HCT116 (cell line): Measurements from ENCODE around the gene TUBB4A. TPM values are rescaled to one million over a fixed set of nuclear protein-coding genes. Genes with fewer than 3 reads are reported as not detected.

Experiments
- ATAC-seq: fragments of 200-7000 bp; cut with Tn5 transposase; 2 replicates; pipeline ENCODE4 v1.9.1; 2020; ENCODE audit warnings: mild to moderate bottlenecking, moderate library complexity
- BruUV-seq: library from RNA; stranded (reverse); fragments of 400-500 nt; replicated peaks from 2 replicates; lab custom pipeline; 2021; lab: Mats Ljungman, UMichigan
- CTCF ChIA-PET: fragments of 300-600 bp; sonication (Branson Sonifier 250); formaldehyde crosslinking; loops from one replicate; lab custom pipeline; 2021; ENCODE audit warnings: antibody characterized with exemption; lab: Charles Lee
- POLR2A ChIA-PET: fragments of 300-600, 350-600 bp; sonication (Branson Sonifier 250); formaldehyde crosslinking; loops from one replicate; lab custom pipeline; 2021; ENCODE audit warnings: antibody characterized with exemption; lab: Charles Lee
- RAD21 ChIA-PET, 2 experiments: fragments of 300-600 bp; sonication (Branson Sonifier 250); formaldehyde crosslinking; loops; one replicate each; lab custom pipeline; 2023; ENCODE audit warnings: low total read pairs in 2 of 2; ENCODE audit not compliant: uncharacterized antibody in 2 of 2, unreplicated experiment in 2 of 2, low non-redundant PET in 1 of 2; lab: Charles Lee
- DNase-seq: peaks from one replicate; pipeline ENCODE4 v3.0.0-alpha.2; 2010; ENCODE audit warnings: low read depth, low spot score
- H2AFZ ChIP-seq: fragments of 200-600 bp; shearing (Covaris generic), sonication (generic); 2 replicates; pipeline ENCODE4 v1.6.1; 2017; ENCODE audit warnings: low read depth, mixed run types, mixed read lengths, antibody characterized with exemption, low read length; ENCODE audit not compliant: poor library complexity, severe bottlenecking
- H3K27ac ChIP-seq: 2 replicates; pipeline ENCODE4 v1.5.1; 2012; ENCODE audit warnings: low read depth, low read length
- H3K27me3 ChIP-seq: fragments of 200-600 bp; sonication (generic); 2 replicates; pipeline ENCODE4 v1.6.1; 2016; ENCODE audit warnings: mixed run types, low read length, mixed read lengths; ENCODE audit not compliant: insufficient read depth
- H3K36me3 ChIP-seq, 2 experiments: fragments of 200-500 bp in 1 of 2; fragments of 200-600 bp in 1 of 2; sonication (Bioruptor generic) in 1 of 2; sonication (generic) in 1 of 2; 2 replicates each; pipeline versions ENCODE4 v1.5.1 to v1.6.1; 2014 to 2016; ENCODE audit warnings: low read length in 2 of 2, inconsistent platforms in 1 of 2, mixed read lengths in 1 of 2, mixed run types in 1 of 2; ENCODE audit not compliant: insufficient read depth in 2 of 2, control insufficient read depth in 1 of 2
- H3K4me1 ChIP-seq, 2 experiments: fragments of 200-600 bp in 1 of 2; sonication (generic) in 1 of 2; 2 replicates each; pipeline versions ENCODE4 v1.5.1 to v1.6.1; 2012 to 2017; ENCODE audit warnings: low read length in 2 of 2, inconsistent platforms in 1 of 2, mild to moderate bottlenecking in 1 of 2, mixed read lengths in 1 of 2, mixed run types in 1 of 2, moderate library complexity in 1 of 2; ENCODE audit not compliant: insufficient read depth in 2 of 2, control insufficient read depth in 1 of 2
- H3K4me2 ChIP-seq: fragments of 200-600 bp; sonication (generic); 2 replicates; pipeline ENCODE4 v1.6.1; 2017; ENCODE audit warnings: mixed run types, low read length, mixed read lengths
- H3K4me3 ChIP-seq, 2 experiments: fragments of 200-600 bp in 1 of 2; sonication (generic) in 1 of 2; replicated peaks in 1 of 2; 2 replicates each; pipeline ENCODE4 v1.5.1; 2011 to 2016; ENCODE audit warnings: low read length in 2 of 2, control low read depth in 1 of 2, low read depth in 1 of 2, mild to moderate bottlenecking in 1 of 2, mixed read lengths in 1 of 2, mixed run types in 1 of 2
- H3K79me2 ChIP-seq: fragments of 200-600 bp; sonication (generic); 2 replicates; pipeline ENCODE4 v1.6.1; 2017; ENCODE audit warnings: mild to moderate bottlenecking, mixed run types, low read length, moderate library complexity, mixed read lengths; ENCODE audit not compliant: insufficient read depth
- H3K9ac ChIP-seq: fragments of 200-600 bp; sonication (generic); 2 replicates; pipeline ENCODE4 v1.6.1; 2016; ENCODE audit warnings: low read length, mixed read lengths
- H3K9me2 ChIP-seq: fragments of 200-600 bp; sonication (generic), shearing (Covaris generic); 2 replicates; pipeline ENCODE4 v1.6.1; 2017; ENCODE audit warnings: mixed run types, mild to moderate bottlenecking, moderate library complexity; ENCODE audit not compliant: insufficient read depth
- H3K9me3 ChIP-seq, 2 experiments: fragments of 200-500 bp in 1 of 2; fragments of 200-600 bp in 1 of 2; sonication (Bioruptor generic) in 1 of 2; sonication (generic) in 1 of 2; 2 replicates each; pipeline ENCODE4 v1.6.1; 2014 to 2017; ENCODE audit warnings: low read length in 2 of 2, mixed read lengths in 2 of 2, inconsistent platforms in 1 of 2, low read depth in 1 of 2, mild to moderate bottlenecking in 1 of 2, mixed run types in 1 of 2, moderate library complexity in 1 of 2; ENCODE audit not compliant: control insufficient read depth in 1 of 2, insufficient read depth in 1 of 2
- H4K20me1 ChIP-seq: fragments of 200-600 bp; sonication (generic), shearing (Covaris generic); 2 replicates; pipeline ENCODE4 v1.6.1; 2017; ENCODE audit warnings: mixed run types, mild to moderate bottlenecking, moderate library complexity; ENCODE audit not compliant: insufficient read depth
- CBX3 ChIP-seq: IDR thresholded peaks from 2 replicates; pipeline ENCODE4 v1.6.1; 2012; ENCODE audit warnings: low read depth
- EZH2phosphoT487 ChIP-seq: fragments of 200-600 bp; IDR thresholded peaks from 2 replicates; pipeline ENCODE4 v1.6.1; 2018; ENCODE audit warnings: antibody characterized with exemption, borderline replicate concordance
- JUND ChIP-seq: IDR thresholded peaks from 2 replicates; pipeline ENCODE4 v1.6.1; 2012
- POLR2A ChIP-seq: IDR thresholded peaks from 2 replicates; pipeline ENCODE4 v1.7.0; 2011; ENCODE audit warnings: borderline replicate concordance; ENCODE audit not compliant: insufficient read depth, insufficient read length; ENCODE audit errors: extremely low read depth
- intact Hi-C: fragments of 100-400 bp; cut with micrococcal nuclease; formaldehyde crosslinking; loops from 2 replicates; pipeline ENCODE4 v1.10.0; 2022
- total RNA-seq: library from RNA; stranded (reverse); gene quantifications from one replicate; pipeline ENCODE4 v1.2.1, GENCODE V29; 2021; ENCODE audit not compliant: unreplicated experiment
- TF ChIP-seq, protein P1 (sequence below), 3 experiments: fragments of 200-600 bp in 1 of 3; sonication (generic) in 1 of 3; IDR thresholded peaks in 2 of 3; conservative IDR thresholded peaks in 1 of 3; 2 replicates each; pipeline ENCODE4 v1.5.1; 2012 to 2017; ENCODE audit warnings: low read depth in 2 of 3, low read length in 2 of 3, antibody characterized with exemption in 1 of 3, borderline replicate concordance in 1 of 3, control low read depth in 1 of 3, mild to moderate bottlenecking in 1 of 3, mixed read lengths in 1 of 3, mixed run types in 1 of 3, moderate library complexity in 1 of 3; ENCODE audit not compliant: insufficient read depth in 1 of 3
- TF ChIP-seq, protein P2 (sequence below): IDR thresholded peaks from 2 replicates; pipeline ENCODE4 v1.6.1; 2012; ENCODE audit warnings: low read depth

Gene TUBB4A
- total RNA-seq, 1 experiment from 2014 or later = 32.5 TPM

DNA sequence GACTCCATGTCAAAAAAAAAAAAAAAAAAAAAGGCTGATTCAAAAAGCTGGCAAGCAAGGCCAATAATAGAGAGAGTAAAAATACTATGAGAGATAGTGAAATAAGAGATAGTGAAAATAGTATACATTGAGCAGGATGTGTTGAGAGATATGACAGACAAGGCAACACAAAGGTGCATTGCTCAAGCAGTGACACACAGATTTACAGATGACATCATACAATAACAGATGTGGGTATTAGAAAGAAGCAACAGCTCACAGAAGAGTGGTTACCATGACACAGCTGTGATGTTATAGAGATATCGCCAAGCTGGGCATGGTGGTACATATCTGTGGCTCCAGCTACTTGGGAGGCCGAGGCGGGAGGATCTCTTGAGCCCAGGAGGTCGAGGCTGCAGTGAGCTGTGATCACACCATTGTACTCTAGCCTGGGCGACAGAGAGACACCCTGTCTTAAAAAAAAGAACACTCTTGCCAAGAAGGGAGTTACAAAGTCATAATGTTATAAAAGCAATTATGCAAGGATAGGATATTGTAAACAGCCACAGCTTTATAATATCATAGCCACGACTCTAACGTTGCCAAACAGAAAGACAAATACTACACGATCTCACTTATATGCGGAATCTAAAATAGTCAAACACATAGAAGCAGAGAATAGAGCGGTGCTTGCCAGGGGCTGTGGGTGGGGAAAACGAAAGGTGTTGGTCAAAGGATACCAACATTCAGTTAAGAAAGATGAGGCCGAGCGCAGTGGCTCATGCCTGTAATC, 39.0 kb upstream of the TUBB4A start:
- Histone ChIP-seq H4K20me1 (no peaks in the 10 kb centered on the region), H3K9ac (no peak overlapping the region), H3K27ac (no peak overlapping the region), H3K9me2 (no peaks in the 10 kb centered on the region), H3K9me3 (no peaks in the 10 kb centered on the region), H3K4me3 (no peak overlapping the region), H2AFZ (no peak overlapping the region), H3K36me3 (peaks cover 0 to 5% of the 10 kb centered on the region in 2 experiments; a peak in 1 of 4 replicates), H3K27me3 (no peaks in the 10 kb centered on the region), H3K4me2 (no peak overlapping the region), H3K79me2 (no peaks in the 10 kb centered on the region), H3K4me1 (peaks cover 30 to 33% of the 10 kb centered on the region in 2 experiments)
- RAD21 ChIA-PET = interaction anchor here (0.5 to 0.7 kb wide), 2 partner anchors 24 to 827 kb away, joined by 4 to 6 read pairs; no protein-coding TSS in a partner anchor
- no peak for ATAC-seq
- no peak for DNase-seq
- POLR2A ChIA-PET = no interaction called here
- TF ChIP-seq CBX3 (no peak), POLR2A (no peak), JUND (no peak), EZH2phosphoT487 (no peak)
- TF ChIP-seq, protein P1, sequence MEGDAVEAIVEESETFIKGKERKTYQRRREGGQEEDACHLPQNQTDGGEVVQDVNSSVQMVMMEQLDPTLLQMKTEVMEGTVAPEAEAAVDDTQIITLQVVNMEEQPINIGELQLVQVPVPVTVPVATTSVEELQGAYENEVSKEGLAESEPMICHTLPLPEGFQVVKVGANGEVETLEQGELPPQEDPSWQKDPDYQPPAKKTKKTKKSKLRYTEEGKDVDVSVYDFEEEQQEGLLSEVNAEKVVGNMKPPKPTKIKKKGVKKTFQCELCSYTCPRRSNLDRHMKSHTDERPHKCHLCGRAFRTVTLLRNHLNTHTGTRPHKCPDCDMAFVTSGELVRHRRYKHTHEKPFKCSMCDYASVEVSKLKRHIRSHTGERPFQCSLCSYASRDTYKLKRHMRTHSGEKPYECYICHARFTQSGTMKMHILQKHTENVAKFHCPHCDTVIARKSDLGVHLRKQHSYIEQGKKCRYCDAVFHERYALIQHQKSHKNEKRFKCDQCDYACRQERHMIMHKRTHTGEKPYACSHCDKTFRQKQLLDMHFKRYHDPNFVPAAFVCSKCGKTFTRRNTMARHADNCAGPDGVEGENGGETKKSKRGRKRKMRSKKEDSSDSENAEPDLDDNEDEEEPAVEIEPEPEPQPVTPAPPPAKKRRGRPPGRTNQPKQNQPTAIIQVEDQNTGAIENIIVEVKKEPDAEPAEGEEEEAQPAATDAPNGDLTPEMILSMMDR (IDR thresholded peaks at IDR 0.05 in 2 of 3, conservative IDR thresholded peaks at IDR 0.05 in 1 of 3; ENCODE audit: borderline replicate concordance in 1 of 3, insufficient read depth in 1 of 3, low read depth in 2 of 3, low read length in 2 of 3) = no peak
- TF ChIP-seq, protein P2, sequence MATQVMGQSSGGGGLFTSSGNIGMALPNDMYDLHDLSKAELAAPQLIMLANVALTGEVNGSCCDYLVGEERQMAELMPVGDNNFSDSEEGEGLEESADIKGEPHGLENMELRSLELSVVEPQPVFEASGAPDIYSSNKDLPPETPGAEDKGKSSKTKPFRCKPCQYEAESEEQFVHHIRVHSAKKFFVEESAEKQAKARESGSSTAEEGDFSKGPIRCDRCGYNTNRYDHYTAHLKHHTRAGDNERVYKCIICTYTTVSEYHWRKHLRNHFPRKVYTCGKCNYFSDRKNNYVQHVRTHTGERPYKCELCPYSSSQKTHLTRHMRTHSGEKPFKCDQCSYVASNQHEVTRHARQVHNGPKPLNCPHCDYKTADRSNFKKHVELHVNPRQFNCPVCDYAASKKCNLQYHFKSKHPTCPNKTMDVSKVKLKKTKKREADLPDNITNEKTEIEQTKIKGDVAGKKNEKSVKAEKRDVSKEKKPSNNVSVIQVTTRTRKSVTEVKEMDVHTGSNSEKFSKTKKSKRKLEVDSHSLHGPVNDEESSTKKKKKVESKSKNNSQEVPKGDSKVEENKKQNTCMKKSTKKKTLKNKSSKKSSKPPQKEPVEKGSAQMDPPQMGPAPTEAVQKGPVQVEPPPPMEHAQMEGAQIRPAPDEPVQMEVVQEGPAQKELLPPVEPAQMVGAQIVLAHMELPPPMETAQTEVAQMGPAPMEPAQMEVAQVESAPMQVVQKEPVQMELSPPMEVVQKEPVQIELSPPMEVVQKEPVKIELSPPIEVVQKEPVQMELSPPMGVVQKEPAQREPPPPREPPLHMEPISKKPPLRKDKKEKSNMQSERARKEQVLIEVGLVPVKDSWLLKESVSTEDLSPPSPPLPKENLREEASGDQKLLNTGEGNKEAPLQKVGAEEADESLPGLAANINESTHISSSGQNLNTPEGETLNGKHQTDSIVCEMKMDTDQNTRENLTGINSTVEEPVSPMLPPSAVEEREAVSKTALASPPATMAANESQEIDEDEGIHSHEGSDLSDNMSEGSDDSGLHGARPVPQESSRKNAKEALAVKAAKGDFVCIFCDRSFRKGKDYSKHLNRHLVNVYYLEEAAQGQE = no peak
- CTCF ChIA-PET = no interaction called here
- intact Hi-C loops = no loop called here
- no TSS peak for BruUV-seq
